ENCODE results near the gene GAL3ST2. TPM values are rescaled to one million over a fixed set of nuclear protein-coding genes. Genes with fewer than 3 reads are reported as not detected.

GAL3ST2 gene
- total RNA-seq, 2 donors from 2014 or later = 0.16 to 1.1 TPM

DNA sequence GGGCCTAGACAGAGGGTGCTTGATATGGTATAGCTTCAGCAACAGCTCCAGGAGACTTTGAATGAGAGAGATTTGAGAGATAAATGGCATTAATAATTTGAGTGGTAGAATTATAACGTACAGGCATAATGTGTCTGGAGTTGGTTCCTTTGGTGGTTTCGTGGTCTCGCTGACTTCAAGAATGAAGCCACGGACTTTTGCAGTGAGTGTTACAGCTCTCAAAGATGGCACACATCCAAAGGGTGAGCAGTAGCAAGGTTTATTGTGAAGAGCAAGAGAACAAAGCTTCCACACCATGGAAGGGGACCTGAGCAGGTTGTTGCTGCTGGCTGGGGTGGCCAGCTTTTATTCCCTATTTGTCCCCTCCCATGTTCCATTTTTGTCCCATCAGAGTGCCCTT, 59.0 kb downstream of the GAL3ST2 start:
- DNase-seq (ENCODE audit: low spot score in 2 of 2) (no peak), ATAC-seq (peak in 1 of 2 donors; percentile 45)
- Mint-ChIP-seq H3K9me3 (peaks cover 0 to 19% of the 10 kb centered on the region in 2 donors), H3K36me3 (peaks cover 0 to 23% of the 10 kb centered on the region in 2 donors), H3K27ac (no peak overlapping the region)

GRCh38 chr2:241836292-241836691, 59.7 kb downstream of the GAL3ST2 start:
- Mint-ChIP-seq H3K36me3 (peaks cover 0 to 23% of the 10 kb centered on the region in 2 donors), H3K27ac (no peak overlapping the region), H3K9me3 (peaks cover 0 to 19% of the 10 kb centered on the region in 2 donors)
- ATAC-seq (no peak), DNase-seq (ENCODE audit: low spot score in 2 of 2) (no peak)

DNA sequence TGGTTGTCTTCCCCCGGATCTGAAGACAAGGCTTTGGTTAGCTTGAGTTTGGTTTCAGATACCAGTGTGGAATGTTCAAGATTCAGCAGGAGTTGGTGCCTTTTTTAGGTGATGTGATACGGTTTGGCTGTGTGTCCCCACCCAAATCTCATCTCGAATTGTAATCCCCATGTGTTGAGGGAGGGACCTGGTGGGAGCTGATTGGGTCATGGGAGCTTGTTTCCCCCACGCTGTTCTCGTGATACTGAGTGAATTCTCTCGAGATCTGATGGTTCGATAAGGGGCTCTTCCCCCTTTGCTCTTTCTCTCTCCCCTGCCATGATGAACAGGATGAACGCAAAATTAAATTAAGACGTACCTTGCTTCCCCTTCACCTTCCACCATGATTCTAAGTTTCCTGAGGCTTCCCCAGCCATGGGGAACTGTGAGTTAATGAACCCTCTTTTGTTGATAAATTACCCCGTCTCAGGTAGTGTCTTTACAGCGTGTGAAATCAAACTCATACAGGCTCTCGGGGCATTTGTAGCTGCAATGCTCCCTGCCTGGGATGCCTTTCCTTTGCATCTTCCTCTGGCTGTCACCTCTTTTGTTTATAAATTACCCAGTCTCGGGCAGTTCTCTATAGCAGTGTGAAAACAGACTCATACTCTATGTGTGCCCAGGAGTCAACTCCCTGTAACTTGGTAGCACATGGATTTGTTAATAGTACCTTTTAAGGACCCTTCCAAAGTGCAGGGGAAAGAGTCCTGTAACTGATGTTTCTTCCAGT, 60.8 kb downstream of the GAL3ST2 start:
- ATAC-seq (no peak), DNase-seq (ENCODE audit: low spot score in 2 of 2) (no peak)
- Mint-ChIP-seq H3K9me3 (peaks cover 0 to 19% of the 10 kb centered on the region in 2 donors), H3K36me3 (peaks cover 0 to 23% of the 10 kb centered on the region in 2 donors), H3K27ac (peak overlapping the region in 1 of 2 donors; percentile 7)

- no peak overlapping the region for H3K27ac Mint-ChIP-seq
- H3K9me3 Mint-ChIP-seq = peaks cover 0 to 12% of the 10 kb centered on the region in 2 donors
- H3K36me3 Mint-ChIP-seq = peaks cover 0 to 20% of the 10 kb centered on the region in 2 donors
- ATAC-seq (no peak), DNase-seq (ENCODE audit: low spot score in 2 of 2) (no peak)
Observed at GRCh38 chr2:241841181-241842066, 64.8 kb downstream of the GAL3ST2 start.

- Mint-ChIP-seq H3K9me3 (peaks cover 0 to 8% of the 10 kb centered on the region in 2 donors), H3K36me3 (peaks cover 0 to 18% of the 10 kb centered on the region in 2 donors), H3K27ac (no peak overlapping the region)
- ATAC-seq (no peak), DNase-seq (ENCODE audit: low spot score in 2 of 2) (no peak)
Observed at GRCh38 chr2:241842067-241842415, 65.4 kb downstream of the GAL3ST2 start.

GRCh38 chr2:241842620-241843211, 66.1 kb downstream of the GAL3ST2 start:
- ATAC-seq (peak; percentile 8 to 62), DNase-seq (ENCODE audit: low spot score in 2 of 2) (peak in 1 of 2 donors; percentile 78)
- peaks cover 0 to 11% of the 10 kb centered on the region in 2 donors for H3K36me3 Mint-ChIP-seq
- H3K27ac Mint-ChIP-seq = peak overlapping the region; percentile 59 to 60
- peaks cover 0 to 1% of the 10 kb centered on the region in 2 donors for H3K9me3 Mint-ChIP-seq

DNA sequence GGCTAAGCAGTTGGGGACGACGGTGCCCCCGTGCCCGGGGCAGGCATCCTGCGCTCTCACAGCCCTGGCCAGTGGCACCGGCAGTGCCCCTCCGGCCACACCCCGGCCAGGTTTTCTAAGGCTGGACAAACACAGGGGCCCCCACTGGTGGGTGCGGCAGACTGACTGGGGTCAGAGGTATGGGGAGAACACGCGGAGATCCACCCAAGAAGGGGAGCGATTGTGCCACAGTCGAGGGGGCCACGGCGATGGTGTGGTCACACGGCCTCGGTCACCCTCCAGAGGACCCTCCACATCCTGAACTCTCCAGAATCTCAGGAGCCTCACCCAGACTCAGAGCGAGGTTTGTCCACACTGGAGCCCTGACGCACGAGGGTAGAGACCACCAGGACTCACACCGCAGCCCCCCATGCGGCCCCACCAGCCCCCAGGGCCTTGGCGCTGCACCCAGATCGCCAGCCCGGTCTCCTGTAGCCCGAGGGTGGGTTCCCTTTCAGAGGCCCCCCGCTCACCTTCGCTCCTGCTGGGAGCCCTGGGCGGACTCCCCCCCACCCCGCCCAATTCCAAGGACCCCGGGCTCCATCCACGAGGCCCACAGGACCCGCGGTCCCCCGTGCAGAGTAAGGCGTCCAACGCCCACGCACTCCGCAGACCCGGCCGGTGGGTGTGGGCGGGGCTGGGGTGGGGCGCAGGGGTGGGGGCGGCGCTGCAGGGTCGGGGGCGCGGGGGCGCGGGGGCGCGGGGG, 66.9 kb downstream of the GAL3ST2 start:
- ATAC-seq (peak in 1 of 2 donors; percentile 4), DNase-seq (ENCODE audit: low spot score in 2 of 2) (no peak)
- peak overlapping the region in 1 of 2 donors; percentile 59 for H3K27ac Mint-ChIP-seq
- H3K36me3 Mint-ChIP-seq = peaks cover 0 to 9% of the 10 kb centered on the region in 2 donors
- H3K9me3 Mint-ChIP-seq = no peaks in the 10 kb centered on the region

- no peaks in the 10 kb centered on the region for H3K9me3 Mint-ChIP-seq
- DNase-seq (ENCODE audit: low spot score in 2 of 2) = peak; percentile 86 to 95
Observed at GRCh38 chr2:241844066-241844728, 67.6 kb downstream of the GAL3ST2 start.

GRCh38 chr2:241844831-241845578, 68.4 kb downstream of the GAL3ST2 start:
- DNase-seq (ENCODE audit: low spot score in 2 of 2) (no peak), ATAC-seq (no peak)
- Mint-ChIP-seq H3K9me3 (no peaks in the 10 kb centered on the region), H3K36me3 (peaks cover 0 to 9% of the 10 kb centered on the region in 2 donors), H3K27ac (peak overlapping the region; percentile 61 to 85)

More at GRCh38 chr2:241844066-241844728, 67.6 kb downstream of the GAL3ST2 start:
- Mint-ChIP-seq H3K27ac (peak overlapping the region; percentile 61 to 85), H3K36me3 (peaks cover 0 to 9% of the 10 kb centered on the region in 2 donors)
- ATAC-seq = peak; percentile 87 to 92

GRCh38 chr2:241846406-241846805, 69.8 kb downstream of the GAL3ST2 start:
- DNase-seq (ENCODE audit: low spot score in 2 of 2) (no peak), ATAC-seq (no peak)
- H3K9me3 Mint-ChIP-seq = no peaks in the 10 kb centered on the region
- peak overlapping the region in 1 of 2 donors; percentile 89 for H3K27ac Mint-ChIP-seq
- H3K36me3 Mint-ChIP-seq = peaks cover 0 to 9% of the 10 kb centered on the region in 2 donors

GRCh38 chr2:241848761-241849615, 72.4 kb downstream of the GAL3ST2 start:
- Mint-ChIP-seq H3K36me3 (peaks cover 0 to 9% of the 10 kb centered on the region in 2 donors), H3K9me3 (no peaks in the 10 kb centered on the region), H3K27ac (no peak overlapping the region)
- ATAC-seq (no peak), DNase-seq (ENCODE audit: low spot score in 2 of 2) (no peak)

DNA sequence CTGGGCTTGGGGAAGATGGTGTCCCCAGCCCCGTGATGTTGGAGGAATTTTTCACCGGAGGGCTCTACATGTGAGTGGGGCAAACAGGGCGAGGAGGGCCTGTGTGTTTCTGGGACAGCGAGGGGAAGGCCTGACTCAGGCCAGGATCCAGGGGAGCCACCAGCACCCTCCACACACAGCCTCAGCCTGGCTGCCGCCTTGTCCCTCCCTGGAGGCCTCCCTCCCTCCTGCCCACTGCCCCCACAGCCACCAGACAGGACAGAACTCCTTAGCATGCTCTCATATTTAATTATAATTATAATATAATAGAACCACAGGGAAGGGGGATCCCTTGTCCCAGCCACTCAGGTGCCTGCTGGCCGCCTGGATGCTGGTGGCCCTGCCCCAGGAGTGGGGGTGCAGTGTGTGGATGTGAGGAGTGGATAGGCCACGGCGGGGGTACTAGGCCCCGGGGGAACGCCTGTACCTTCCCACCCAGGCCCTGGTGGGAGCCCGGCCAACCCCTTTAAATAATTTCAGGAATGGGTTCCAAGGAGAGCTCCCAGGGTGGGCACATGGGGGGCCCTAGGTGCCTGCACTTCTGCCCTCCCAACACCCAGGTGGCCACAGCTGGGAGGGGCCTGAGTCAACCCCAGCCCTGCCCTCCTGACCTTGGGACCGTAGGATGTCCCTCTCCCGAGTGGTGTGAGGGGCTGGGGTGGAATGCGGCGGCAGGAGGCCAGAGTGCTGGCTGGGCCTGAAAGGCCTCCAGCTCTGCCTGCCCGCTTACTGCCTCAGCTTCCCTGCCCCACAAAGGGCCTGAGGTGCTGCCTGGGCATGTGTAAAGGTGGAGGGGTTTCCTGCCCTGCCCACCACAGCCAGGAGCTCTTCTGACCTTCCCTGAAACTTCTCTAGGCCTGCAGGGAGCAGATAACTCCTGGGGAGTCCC, 73.3 kb downstream of the GAL3ST2 start:
- ATAC-seq (peak in 1 of 2 donors; percentile 9), DNase-seq (ENCODE audit: low spot score in 2 of 2) (no peak)
- peaks cover 0 to 9% of the 10 kb centered on the region in 2 donors for H3K36me3 Mint-ChIP-seq
- H3K27ac Mint-ChIP-seq = no peak overlapping the region
- no peaks in the 10 kb centered on the region for H3K9me3 Mint-ChIP-seq

GRCh38 chr2:241850544-241851324, 74.1 kb downstream of the GAL3ST2 start:
- ATAC-seq = no peak
- peaks cover 0 to 9% of the 10 kb centered on the region in 2 donors for H3K36me3 Mint-ChIP-seq
- H3K27ac Mint-ChIP-seq = no peak overlapping the region
- DNase-seq (ENCODE audit: low spot score in 2 of 2) = no peak
- no peaks in the 10 kb centered on the region for H3K9me3 Mint-ChIP-seq

Data from activated naive CD4-positive, alpha-beta T cell treated with anti-CD3 and anti-CD28 coated beads, Interleukin-2, amount 50 U/mL, for 72 hours (primary cell).